WI38 (cell line): ENCODE data around the gene TMEM39B.

Experiments
- H3K4me3 ChIP-seq: 2 replicates; pipeline ENCODE4 v1.5.1; 2011; ENCODE audit warnings: low read depth, mild to moderate bottlenecking, control low read depth, low read length
- TF ChIP-seq, protein P1 (sequence below): IDR thresholded peaks from 2 replicates; pipeline ENCODE4 v1.5.1; 2012; ENCODE audit warnings: low read depth, mild to moderate bottlenecking, control low read depth, low read length

TMEM39B gene

DNA sequence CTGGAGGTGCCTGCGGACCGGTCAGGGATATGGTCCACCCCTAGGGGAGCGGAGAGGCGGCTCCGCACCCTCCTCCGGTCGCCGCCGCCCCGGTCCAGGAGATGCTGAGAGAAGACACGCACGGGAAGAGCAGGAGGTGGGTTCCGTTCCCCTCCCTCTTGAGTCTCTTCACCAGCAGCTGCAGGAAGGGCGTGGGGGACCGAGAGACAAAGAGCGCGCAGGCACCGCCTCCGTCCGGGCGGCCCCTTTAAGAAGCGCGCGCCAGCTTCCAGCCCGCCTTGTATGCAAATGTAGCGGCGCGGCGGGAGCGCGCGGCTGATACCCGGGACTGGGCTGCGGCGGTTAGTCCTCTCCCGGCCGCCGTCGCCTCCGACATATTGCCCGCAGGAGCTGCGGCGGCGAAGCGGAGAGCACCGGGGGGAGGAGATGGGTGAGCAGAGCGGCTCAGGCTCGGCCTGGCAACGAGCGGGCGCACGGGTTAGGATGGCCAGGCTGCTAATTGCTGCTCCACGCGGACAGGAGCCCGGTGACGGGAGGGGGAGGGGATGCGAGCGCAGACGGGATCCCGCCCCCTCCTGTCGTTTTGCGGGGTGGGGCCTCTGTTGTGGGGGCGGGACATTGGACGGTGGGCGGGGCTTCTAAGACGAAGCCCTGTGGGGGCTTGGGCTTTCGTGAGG is at the start of gene TMEM39B:
TSS of gene TMEM39B (plus strand) at position 318 of the 677 bp plus-strand sequence. CDS start at position 427, 109 bp downstream.
- H3K4me3 ChIP-seq: peak within 1 kb of the TSS; percentile 74
- TF ChIP-seq, protein P1, sequence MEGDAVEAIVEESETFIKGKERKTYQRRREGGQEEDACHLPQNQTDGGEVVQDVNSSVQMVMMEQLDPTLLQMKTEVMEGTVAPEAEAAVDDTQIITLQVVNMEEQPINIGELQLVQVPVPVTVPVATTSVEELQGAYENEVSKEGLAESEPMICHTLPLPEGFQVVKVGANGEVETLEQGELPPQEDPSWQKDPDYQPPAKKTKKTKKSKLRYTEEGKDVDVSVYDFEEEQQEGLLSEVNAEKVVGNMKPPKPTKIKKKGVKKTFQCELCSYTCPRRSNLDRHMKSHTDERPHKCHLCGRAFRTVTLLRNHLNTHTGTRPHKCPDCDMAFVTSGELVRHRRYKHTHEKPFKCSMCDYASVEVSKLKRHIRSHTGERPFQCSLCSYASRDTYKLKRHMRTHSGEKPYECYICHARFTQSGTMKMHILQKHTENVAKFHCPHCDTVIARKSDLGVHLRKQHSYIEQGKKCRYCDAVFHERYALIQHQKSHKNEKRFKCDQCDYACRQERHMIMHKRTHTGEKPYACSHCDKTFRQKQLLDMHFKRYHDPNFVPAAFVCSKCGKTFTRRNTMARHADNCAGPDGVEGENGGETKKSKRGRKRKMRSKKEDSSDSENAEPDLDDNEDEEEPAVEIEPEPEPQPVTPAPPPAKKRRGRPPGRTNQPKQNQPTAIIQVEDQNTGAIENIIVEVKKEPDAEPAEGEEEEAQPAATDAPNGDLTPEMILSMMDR: no peak

GRCh38 chr1:32023351-32023750 is 49.4 kb upstream of the TMEM39B start:
- TF ChIP-seq, protein P1: no peak

GRCh38 chr1:32025515-32025914 is 47.2 kb upstream of the TMEM39B start:
- no peak overlapping the region for H3K4me3 ChIP-seq
- TF ChIP-seq, protein P1: no peak

More at GRCh38 chr1:32023351-32023750, 49.4 kb upstream of the TMEM39B start:
- H3K4me3 ChIP-seq: no peak overlapping the region

DNA sequence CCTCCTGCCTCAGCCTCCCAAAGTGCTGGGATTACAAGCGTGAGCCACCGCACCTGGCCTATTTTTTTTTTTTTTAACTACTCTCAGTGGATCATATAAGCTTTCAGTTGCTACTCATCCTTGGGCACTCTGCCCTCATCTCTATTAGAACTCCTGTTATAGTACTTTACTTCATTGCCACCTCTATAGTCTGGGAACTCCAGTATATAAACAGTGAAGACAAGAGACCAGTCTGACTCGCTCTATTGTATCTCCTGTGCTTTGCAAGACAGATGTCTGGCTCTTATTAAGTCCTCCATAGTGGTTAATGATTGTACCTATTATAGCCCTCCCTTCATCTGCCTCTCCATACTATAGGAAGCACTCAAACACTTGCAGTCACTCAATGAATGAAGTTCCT is 44.0 kb upstream of the TMEM39B start:
- TF ChIP-seq, protein P1: no peak
- no peak overlapping the region for H3K4me3 ChIP-seq

DNA sequence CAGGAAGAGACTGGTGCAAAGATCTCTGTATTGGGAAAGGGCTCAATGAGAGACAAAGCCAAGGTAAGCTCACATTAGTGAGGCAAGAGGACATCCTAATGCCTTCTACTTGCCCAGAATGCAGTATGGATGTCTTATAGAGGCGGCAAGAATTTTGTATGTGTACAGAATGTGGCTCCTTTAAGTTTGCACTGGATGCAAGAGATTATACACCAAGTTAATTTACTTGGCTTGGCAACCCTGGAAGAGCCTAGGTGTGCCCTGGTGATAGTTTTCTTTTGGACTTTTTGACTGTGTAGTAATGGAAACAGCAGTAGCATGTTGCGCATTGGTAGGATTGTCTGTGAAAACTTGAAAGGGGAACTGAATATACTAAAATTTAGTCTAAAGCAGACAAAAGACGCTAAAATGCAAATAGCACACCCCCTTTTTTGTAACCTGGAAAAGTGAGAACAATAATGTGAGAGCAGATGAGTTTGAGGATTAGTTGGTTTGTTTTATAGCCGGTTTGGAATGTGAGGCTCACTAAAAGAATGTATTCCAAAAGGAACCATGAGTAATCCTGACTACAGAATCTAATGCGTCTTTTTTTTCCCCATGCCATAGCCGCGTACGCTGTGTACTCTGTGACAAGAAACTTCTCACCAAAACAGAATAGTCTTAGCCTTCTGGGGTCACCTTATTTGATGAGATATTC is 41.0 kb upstream of the TMEM39B start:
- TF ChIP-seq, protein P1: no peak

GRCh38 chr1:32032275-32032615 is 40.5 kb upstream of the TMEM39B start:
- no peak overlapping the region for H3K4me3 ChIP-seq
- TF ChIP-seq, protein P1: no peak

More for the DNA sequence above, 41.0 kb upstream of the TMEM39B start:
- no peak overlapping the region for H3K4me3 ChIP-seq

GRCh38 chr1:32035119-32035518 is 37.6 kb upstream of the TMEM39B start:
- no peak overlapping the region for H3K4me3 ChIP-seq

More at GRCh38 chr1:32035119-32035518, 37.6 kb upstream of the TMEM39B start:
- TF ChIP-seq, protein P1: no peak
